Fibroblast of peridontal ligament (primary cell): Measurements from ENCODE around the gene ENGASE.

Experiments used
- DNase-seq: peaks from one replicate; pipeline ENCODE4 v3.0.0-alpha.2; 2010; ENCODE audit errors: extremely low read depth

Gene ENGASE

GRCh38 chr17:79114458-79115301 lies 40.1 kb downstream of the ENGASE start:
- no peak for DNase-seq

- DNase-seq = no peak
These were observed 40.9 kb downstream of the ENGASE start for GRCh38 chr17:79115487-79115886.

- DNase-seq = no peak
These were observed 42.1 kb downstream of the ENGASE start for GRCh38 chr17:79116575-79117368.

GRCh38 chr17:79117905-79118487 lies 43.4 kb downstream of the ENGASE start:
- no peak for DNase-seq

- DNase-seq = no peak
These were observed 44.3 kb downstream of the ENGASE start for GRCh38 chr17:79118924-79119323.

GRCh38 chr17:79120259-79120658 lies 45.6 kb downstream of the ENGASE start:
- no peak for DNase-seq

GRCh38 chr17:79123988-79124387 lies 49.4 kb downstream of the ENGASE start:
- DNase-seq = no peak

GRCh38 chr17:79124513-79125209 lies 50.0 kb downstream of the ENGASE start:
- DNase-seq = no peak

- DNase-seq = no peak
These were observed 50.9 kb downstream of the ENGASE start for GRCh38 chr17:79125503-79125902.

- no peak for DNase-seq
These were observed 51.5 kb downstream of the ENGASE start for GRCh38 chr17:79126139-79126538.

- DNase-seq = no peak
These were observed 53.0 kb downstream of the ENGASE start for GRCh38 chr17:79127534-79128135.

- no peak for DNase-seq
These were observed 54.9 kb downstream of the ENGASE start for GRCh38 chr17:79129523-79129922.

- DNase-seq = no peak
These were observed 56.1 kb downstream of the ENGASE start for GRCh38 chr17:79130536-79131273.

GRCh38 chr17:79131274-79131635 lies 56.6 kb downstream of the ENGASE start:
- DNase-seq = no peak

GRCh38 chr17:79131701-79132100 lies 57.1 kb downstream of the ENGASE start:
- DNase-seq = no peak

- DNase-seq = no peak
These were observed 57.8 kb downstream of the ENGASE start for GRCh38 chr17:79132271-79133064.

- no peak for DNase-seq
These were observed 58.6 kb downstream of the ENGASE start for GRCh38 chr17:79133214-79133613.

- DNase-seq = no peak
These were observed 59.4 kb downstream of the ENGASE start for GRCh38 chr17:79133985-79134384.

GRCh38 chr17:79135011-79135410 lies 60.4 kb downstream of the ENGASE start:
- no peak for DNase-seq
